KMS-11 (cell line): ENCODE measurements around the gene EEF1AKMT3.

Experiments
- H2AFZ ChIP-seq: fragments of 200-600 bp; sonication (generic); 2 replicates; pipeline ENCODE4 v1.6.1; 2016; ENCODE audit warnings: antibody characterized with exemption, mixed run types, low read depth
- H3K27ac ChIP-seq: fragments of 200-600 bp; sonication (generic); 2 replicates; pipeline ENCODE4 v1.6.1; 2016; ENCODE audit warnings: mild to moderate bottlenecking, mixed run types
- H3K27me3 ChIP-seq: fragments of 200-600 bp; sonication (generic); 2 replicates; pipeline ENCODE4 v1.6.1; 2017; ENCODE audit warnings: mild to moderate bottlenecking, low read depth, mixed run types, moderate library complexity; ENCODE audit not compliant: insufficient read depth
- H3K36me3 ChIP-seq: fragments of 200-600 bp; sonication (generic); 2 replicates; pipeline ENCODE4 v1.6.1; 2017; ENCODE audit warnings: mild to moderate bottlenecking, mixed run types; ENCODE audit not compliant: insufficient read depth
- H3K4me1 ChIP-seq: fragments of 200-600 bp; sonication (generic); 2 replicates; pipeline ENCODE4 v1.6.1; 2016; ENCODE audit warnings: mild to moderate bottlenecking, low read depth, mixed run types; ENCODE audit not compliant: poor library complexity, severe bottlenecking
- H3K4me2 ChIP-seq: fragments of 200-600 bp; sonication (generic); 2 replicates; pipeline ENCODE4 v1.7.0; 2016; ENCODE audit warnings: mild to moderate bottlenecking, mixed run types
- H3K4me3 ChIP-seq: fragments of 200-600 bp; sonication (generic); IDR thresholded peaks from 2 replicates; pipeline ENCODE4 v1.6.1; 2017; ENCODE audit warnings: low read depth, low read length, mixed read lengths; ENCODE audit not compliant: insufficient read depth
- H3K79me2 ChIP-seq: fragments of 200-600 bp; sonication (generic); 2 replicates; pipeline ENCODE4 v1.6.1; 2016; ENCODE audit warnings: low read depth, mixed run types; ENCODE audit not compliant: insufficient read depth
- H3K9ac ChIP-seq: fragments of 200-600 bp; sonication (generic); 2 replicates; pipeline ENCODE4 v1.6.1; 2016; ENCODE audit warnings: mild to moderate bottlenecking, mixed run types
- H4K20me1 ChIP-seq: fragments of 200-600 bp; sonication (generic); 2 replicates; pipeline ENCODE4 v1.6.1; 2016; ENCODE audit warnings: mild to moderate bottlenecking, mixed run types; ENCODE audit not compliant: insufficient read depth
- TF ChIP-seq, protein P1 (sequence below): fragments of 200-600 bp; sonication (generic); conservative IDR thresholded peaks from 2 replicates; pipeline ENCODE4 v1.6.1; 2017; ENCODE audit warnings: low read depth, mild to moderate bottlenecking, antibody characterized with exemption, low read length, moderate library complexity, mixed read lengths

The EEF1AKMT3 gene

DNA sequence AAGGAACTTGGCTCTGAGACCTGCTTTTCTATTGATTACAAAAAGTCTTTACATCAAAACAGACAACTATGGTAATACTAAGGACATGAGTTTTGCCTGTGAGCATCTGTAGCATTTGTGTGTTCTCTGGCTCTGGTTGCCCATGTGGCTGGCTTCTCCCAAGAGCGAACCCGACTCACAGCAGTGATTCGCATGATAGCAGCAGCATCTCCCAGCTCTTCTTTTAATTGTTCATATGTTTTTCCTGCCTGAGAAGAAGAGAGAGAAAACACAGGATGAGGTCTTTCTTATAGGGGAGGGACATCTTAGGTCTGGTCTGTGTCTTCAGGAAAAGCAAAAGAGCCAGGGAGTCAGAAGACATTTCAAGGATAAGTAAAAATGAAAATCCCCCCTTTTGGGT, 28.6 kb downstream of the EEF1AKMT3 start:
- H3K79me2 ChIP-seq, result no peaks in the 10 kb centered on the region
- no peak overlapping the region for H2AFZ ChIP-seq
- H3K4me2 ChIP-seq, result no peak overlapping the region
- no peaks in the 10 kb centered on the region for H4K20me1 ChIP-seq
- H3K27ac ChIP-seq, result no peak overlapping the region
- no peak overlapping the region for H3K9ac ChIP-seq
- peaks cover 6% of the 10 kb centered on the region for H3K4me1 ChIP-seq
- TF ChIP-seq, protein P1, sequence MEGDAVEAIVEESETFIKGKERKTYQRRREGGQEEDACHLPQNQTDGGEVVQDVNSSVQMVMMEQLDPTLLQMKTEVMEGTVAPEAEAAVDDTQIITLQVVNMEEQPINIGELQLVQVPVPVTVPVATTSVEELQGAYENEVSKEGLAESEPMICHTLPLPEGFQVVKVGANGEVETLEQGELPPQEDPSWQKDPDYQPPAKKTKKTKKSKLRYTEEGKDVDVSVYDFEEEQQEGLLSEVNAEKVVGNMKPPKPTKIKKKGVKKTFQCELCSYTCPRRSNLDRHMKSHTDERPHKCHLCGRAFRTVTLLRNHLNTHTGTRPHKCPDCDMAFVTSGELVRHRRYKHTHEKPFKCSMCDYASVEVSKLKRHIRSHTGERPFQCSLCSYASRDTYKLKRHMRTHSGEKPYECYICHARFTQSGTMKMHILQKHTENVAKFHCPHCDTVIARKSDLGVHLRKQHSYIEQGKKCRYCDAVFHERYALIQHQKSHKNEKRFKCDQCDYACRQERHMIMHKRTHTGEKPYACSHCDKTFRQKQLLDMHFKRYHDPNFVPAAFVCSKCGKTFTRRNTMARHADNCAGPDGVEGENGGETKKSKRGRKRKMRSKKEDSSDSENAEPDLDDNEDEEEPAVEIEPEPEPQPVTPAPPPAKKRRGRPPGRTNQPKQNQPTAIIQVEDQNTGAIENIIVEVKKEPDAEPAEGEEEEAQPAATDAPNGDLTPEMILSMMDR, result no peak
- H3K27me3 ChIP-seq, result no peaks in the 10 kb centered on the region
- H3K36me3 ChIP-seq, result no peaks in the 10 kb centered on the region; the same call in 1 of the 2 replicates
- no peak overlapping the region for H3K4me3 ChIP-seq

DNA sequence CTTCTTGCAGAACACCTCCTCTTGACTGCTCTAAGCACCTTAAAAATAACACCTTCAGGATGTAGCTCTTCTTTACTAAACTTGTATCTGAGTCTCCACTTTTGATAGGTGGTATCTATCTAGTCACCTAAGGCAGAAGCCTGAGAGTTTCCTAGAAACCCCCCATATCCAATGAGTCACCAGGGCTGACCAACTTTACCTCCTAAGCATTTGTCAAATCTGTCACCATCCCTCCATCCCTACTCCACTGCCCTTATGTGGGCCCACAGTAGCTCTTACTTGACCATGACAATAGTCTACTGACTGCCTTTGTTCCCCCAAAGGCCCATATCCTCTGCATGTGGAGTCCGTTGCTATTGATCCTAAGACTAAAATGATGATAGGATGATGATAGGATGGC, 30.2 kb downstream of the EEF1AKMT3 start:
- H3K27me3 ChIP-seq, result no peaks in the 10 kb centered on the region
- TF ChIP-seq, protein P1, result no peak
- peaks cover 6% of the 10 kb centered on the region for H3K4me1 ChIP-seq
- H3K9ac ChIP-seq, result no peak overlapping the region
- no peaks in the 10 kb centered on the region for H3K79me2 ChIP-seq
- H3K27ac ChIP-seq, result no peak overlapping the region
- H3K4me3 ChIP-seq, result no peak overlapping the region
- H3K36me3 ChIP-seq, result no peaks in the 10 kb centered on the region
- no peak overlapping the region for H2AFZ ChIP-seq
- no peak overlapping the region for H3K4me2 ChIP-seq
- no peaks in the 10 kb centered on the region for H4K20me1 ChIP-seq

DNA sequence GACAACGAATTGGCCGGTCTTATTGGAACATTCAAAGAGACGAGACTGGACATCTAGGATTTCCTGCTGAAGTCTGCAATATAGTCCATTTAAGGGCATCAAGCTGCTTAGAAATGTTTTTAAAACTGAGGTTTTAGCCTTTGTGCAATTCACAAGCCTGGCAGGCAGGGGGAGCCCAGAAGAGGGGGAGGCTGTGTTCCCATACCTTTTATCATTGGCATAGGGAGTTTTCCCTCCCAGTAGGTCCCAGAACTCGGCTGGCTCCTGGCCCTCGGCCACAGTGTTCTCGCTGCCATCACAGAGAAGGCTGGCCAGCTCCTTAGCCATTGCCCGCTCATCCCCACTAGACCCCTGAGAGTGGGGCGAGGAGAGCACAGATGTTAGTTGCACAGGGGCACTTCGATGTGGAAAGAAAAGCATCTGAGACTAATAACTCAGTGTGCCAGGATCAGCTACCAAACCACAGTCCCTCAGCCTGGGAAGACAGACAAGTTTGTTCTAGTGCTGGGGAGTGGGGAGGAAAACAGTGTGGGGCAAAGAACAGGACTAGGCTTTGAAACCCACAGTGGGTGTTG, 31.0 kb downstream of the EEF1AKMT3 start:
- no peak overlapping the region for H3K27ac ChIP-seq
- no peak overlapping the region for H2AFZ ChIP-seq
- no peaks in the 10 kb centered on the region for H3K36me3 ChIP-seq
- H3K27me3 ChIP-seq, result no peaks in the 10 kb centered on the region
- H3K4me1 ChIP-seq, result peaks cover 6% of the 10 kb centered on the region
- H4K20me1 ChIP-seq, result no peaks in the 10 kb centered on the region
- no peak overlapping the region for H3K4me3 ChIP-seq
- H3K4me2 ChIP-seq, result no peak overlapping the region
- no peaks in the 10 kb centered on the region for H3K79me2 ChIP-seq
- TF ChIP-seq, protein P1, result peak; percentile 100
- no peak overlapping the region for H3K9ac ChIP-seq

DNA sequence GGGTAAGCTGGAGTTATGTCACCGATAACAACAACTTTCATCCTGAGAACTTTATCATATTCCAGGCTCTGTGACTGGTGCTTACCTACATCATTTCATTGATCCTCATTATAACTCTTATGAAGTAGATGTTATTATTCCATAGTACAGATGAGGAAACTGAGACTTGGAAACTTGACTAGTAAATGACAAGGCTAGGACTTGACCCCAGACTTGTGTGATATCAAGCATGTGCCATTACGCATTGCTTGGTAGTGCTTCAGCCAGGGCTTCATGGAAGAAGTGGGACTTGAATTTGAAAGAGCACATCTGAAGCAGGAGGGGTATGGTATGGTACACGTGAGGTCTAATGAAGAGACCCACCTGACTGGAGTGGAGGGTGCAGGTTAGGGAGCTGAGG, 34.3 kb downstream of the EEF1AKMT3 start:
- Histone ChIP-seq H3K4me1 (peaks cover 6% of the 10 kb centered on the region), H3K9ac (no peak overlapping the region), H4K20me1 (no peaks in the 10 kb centered on the region), H3K4me3 (no peak overlapping the region), H3K4me2 (no peak overlapping the region), H3K27ac (no peak overlapping the region), H3K27me3 (no peaks in the 10 kb centered on the region), H2AFZ (no peak overlapping the region), H3K79me2 (no peaks in the 10 kb centered on the region), H3K36me3 (no peaks in the 10 kb centered on the region)
- TF ChIP-seq, protein P1, result no peak
